GM12891 (cell line): Measurements from ENCODE around the gene SEL1L.

Experiments used
- PAX5 ChIP-seq: IDR thresholded peaks from 2 replicates; pipeline ENCODE4 v1.6.1; 2011; ENCODE audit warnings: low read length, moderate library complexity, mild to moderate bottlenecking; ENCODE audit not compliant: insufficient read depth, severe bottlenecking
- POLR2A ChIP-seq: IDR thresholded peaks from 2 replicates; pipeline ENCODE4 v1.6.1; 2011; ENCODE audit warnings: low read depth, low read length, control low read depth
- POLR2AphosphoS5 ChIP-seq: IDR thresholded peaks from 2 replicates; pipeline ENCODE4 v1.6.1; 2011; ENCODE audit warnings: low read depth, low read length, control low read depth
- SPI1 ChIP-seq: IDR thresholded peaks from 2 replicates; pipeline ENCODE4 v1.6.1; 2011; ENCODE audit warnings: low read depth, low read length, control low read depth

DNA sequence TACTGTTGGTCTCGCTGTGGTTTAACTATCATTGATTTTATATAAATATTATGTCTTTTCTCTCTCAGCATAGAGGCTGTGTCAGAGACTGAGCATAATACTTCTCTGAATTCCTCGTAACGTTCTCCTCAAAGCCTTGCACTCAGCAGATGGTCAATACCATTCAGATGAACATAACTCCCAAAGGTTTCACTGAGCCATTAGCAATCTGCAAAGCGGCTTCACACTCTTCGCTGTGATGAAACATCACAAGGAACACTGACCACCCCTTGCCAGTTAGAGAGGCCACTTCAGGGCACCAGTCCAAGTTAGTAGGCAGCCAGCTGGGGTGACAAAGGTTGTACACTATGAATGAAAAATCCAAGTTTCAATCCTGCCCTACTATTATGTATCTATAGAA, 103.4 kb downstream of the SEL1L start:
- TF ChIP-seq PAX5 (no peak), POLR2A (no peak), SPI1 (no peak), POLR2AphosphoS5 (no peak)
